Astrocyte (in vitro differentiated cells and primary cell): ENCODE results near the gene AQP12B. TPM values are rescaled to one million over a fixed set of nuclear protein-coding genes. Genes with fewer than 3 reads are reported as not detected.

ENCODE experiments used
- DNase-seq: peaks from one replicate; pipeline ENCODE4 v3.0.0-alpha.2; 2010; ENCODE audit warnings: low read depth
- FAIRE-seq: peaks from 2 replicates; lab custom pipeline; 2011; peaks lifted over from hg19 to GRCh38; lab: Jason Lieb, UNC
- H2AFZ ChIP-seq: 2 replicates; pipeline ENCODE4 v1.6.0; 2012; ENCODE audit warnings: low read depth, low read length, inconsistent platforms
- H3K27ac ChIP-seq: 2 replicates; pipeline ENCODE4 v1.5.1; 2011; ENCODE audit warnings: low read depth, low read length, inconsistent platforms
- H3K27me3 ChIP-seq: 2 replicates; pipeline ENCODE4 v1.6.0; 2011; ENCODE audit warnings: low read length, inconsistent platforms; ENCODE audit not compliant: insufficient read depth
- H3K36me3 ChIP-seq: 2 replicates; pipeline ENCODE4 v1.5.1; 2011; ENCODE audit warnings: low read length, inconsistent platforms; ENCODE audit not compliant: insufficient read depth
- H3K4me1 ChIP-seq: 2 replicates; pipeline ENCODE4 v1.5.1; 2011; ENCODE audit warnings: low read length, inconsistent platforms; ENCODE audit not compliant: insufficient read depth
- H3K4me2 ChIP-seq: 2 replicates; pipeline ENCODE4 v1.6.0; 2012; ENCODE audit warnings: low read length, inconsistent platforms
- H3K4me3 ChIP-seq: 2 replicates; pipeline ENCODE4 v1.5.1; 2011; ENCODE audit warnings: low read depth, mild to moderate bottlenecking, low read length, inconsistent platforms; ENCODE audit not compliant: insufficient read depth
- H3K79me2 ChIP-seq: 2 replicates; pipeline ENCODE4 v1.6.0; 2012; ENCODE audit warnings: mild to moderate bottlenecking, low read length, inconsistent platforms; ENCODE audit not compliant: insufficient read depth
- H3K9ac ChIP-seq: 2 replicates; pipeline ENCODE4 v1.6.0; 2012; ENCODE audit warnings: mild to moderate bottlenecking, low read length, inconsistent platforms
- H3K9me3 ChIP-seq: 2 replicates; pipeline ENCODE4 v1.5.1; 2012; ENCODE audit warnings: low read depth, mild to moderate bottlenecking, low read length, inconsistent platforms; ENCODE audit not compliant: insufficient read depth
- H4K20me1 ChIP-seq: 2 replicates; pipeline ENCODE4 v1.6.0; 2012; ENCODE audit warnings: low read length, inconsistent platforms; ENCODE audit not compliant: insufficient read depth
- H3K27ac Mint-ChIP-seq: one replicate; pipeline ENCODE4 v1.8.0; 2021; ENCODE audit warnings: mild to moderate bottlenecking, mixed read lengths; ENCODE audit not compliant: unreplicated experiment
- H3K27me3 Mint-ChIP-seq: one replicate; pipeline ENCODE4 v1.8.0; 2021; ENCODE audit warnings: low read depth, mixed read lengths; ENCODE audit not compliant: unreplicated experiment
- H3K36me3 Mint-ChIP-seq: one replicate; pipeline ENCODE4 v1.8.0; 2021; ENCODE audit warnings: low read depth, mixed read lengths; ENCODE audit not compliant: unreplicated experiment
- H3K4me1 Mint-ChIP-seq: one replicate; pipeline ENCODE4 v1.8.0; 2021; ENCODE audit warnings: low read depth, mixed read lengths; ENCODE audit not compliant: unreplicated experiment
- H3K4me3 Mint-ChIP-seq: one replicate; pipeline ENCODE4 v1.8.0; 2021; ENCODE audit warnings: mild to moderate bottlenecking, moderate library complexity, mixed read lengths; ENCODE audit not compliant: unreplicated experiment
- H3K9me3 Mint-ChIP-seq: one replicate; pipeline ENCODE4 v1.8.0; 2021; ENCODE audit warnings: mild to moderate bottlenecking, mixed read lengths; ENCODE audit not compliant: unreplicated experiment
- EZH2 ChIP-seq: IDR thresholded peaks from 2 replicates; pipeline ENCODE4 v1.6.1; 2012; ENCODE audit warnings: mild to moderate bottlenecking, low read length, inconsistent platforms; ENCODE audit not compliant: insufficient read depth
- total RNA-seq: library from RNA; stranded (reverse); gene quantifications from 2 replicates; pipeline ENCODE4 v1.2.1, GENCODE V29; 2021
- TF ChIP-seq, protein P1 (sequence below): IDR thresholded peaks from 2 replicates; pipeline ENCODE4 v1.5.1; 2011; ENCODE audit warnings: low read depth, mild to moderate bottlenecking, inconsistent platforms, low read length, moderate library complexity; ENCODE audit not compliant: insufficient read depth

Gene AQP12B
- total RNA-seq, 1 donor from 2014 or later, result not detected

DNA sequence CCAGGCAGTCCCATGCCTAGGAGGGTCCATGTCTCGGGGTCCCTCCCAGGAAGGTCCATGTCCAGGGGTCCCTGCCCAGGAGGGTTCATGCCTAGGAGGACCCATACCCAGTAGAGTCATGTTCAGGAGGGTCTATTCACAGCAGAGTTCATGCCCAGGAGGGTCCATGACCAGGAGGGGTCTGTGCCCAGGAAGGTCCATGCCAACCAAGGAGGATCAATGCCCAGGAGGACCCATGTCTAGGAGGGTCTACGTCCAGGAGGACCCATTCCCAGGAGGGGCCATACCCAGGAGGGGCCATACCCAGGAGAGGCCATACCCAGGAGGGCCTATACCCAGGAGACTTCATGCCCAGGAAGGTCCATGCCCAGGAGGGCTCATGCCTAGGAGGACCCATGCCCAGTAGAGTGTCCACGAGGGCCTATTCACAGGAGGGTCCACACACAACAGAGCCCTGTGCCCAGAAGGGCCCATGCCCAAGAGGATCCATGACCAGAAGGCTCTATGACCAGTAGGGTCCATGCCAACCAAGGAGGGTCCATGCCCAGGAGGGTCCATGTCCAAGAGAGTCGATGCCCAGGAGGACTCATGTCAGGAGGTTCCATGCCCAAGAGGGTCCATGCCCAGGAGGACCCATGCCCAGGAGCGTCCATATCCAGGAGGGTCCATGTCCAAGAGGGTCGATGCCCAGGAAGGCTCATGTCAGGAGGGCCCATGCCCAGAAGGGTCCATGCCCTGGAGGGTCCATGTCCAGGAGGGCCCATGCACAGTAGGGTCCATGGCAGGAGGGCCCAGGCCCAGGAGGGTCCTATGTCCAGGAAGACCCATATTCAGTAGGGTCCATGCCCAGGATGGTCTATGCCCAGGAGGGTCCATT is 47.3 kb downstream of the AQP12B start:
- no peak overlapping the region for H3K4me3 Mint-ChIP-seq
- H3K27ac Mint-ChIP-seq, result no peak overlapping the region
- H3K4me1 Mint-ChIP-seq, result no peaks in the 10 kb centered on the region
- H3K36me3 Mint-ChIP-seq, result peaks cover 3% of the 10 kb centered on the region
- H3K36me3 ChIP-seq, result no peaks in the 10 kb centered on the region
- TF ChIP-seq, protein P1, sequence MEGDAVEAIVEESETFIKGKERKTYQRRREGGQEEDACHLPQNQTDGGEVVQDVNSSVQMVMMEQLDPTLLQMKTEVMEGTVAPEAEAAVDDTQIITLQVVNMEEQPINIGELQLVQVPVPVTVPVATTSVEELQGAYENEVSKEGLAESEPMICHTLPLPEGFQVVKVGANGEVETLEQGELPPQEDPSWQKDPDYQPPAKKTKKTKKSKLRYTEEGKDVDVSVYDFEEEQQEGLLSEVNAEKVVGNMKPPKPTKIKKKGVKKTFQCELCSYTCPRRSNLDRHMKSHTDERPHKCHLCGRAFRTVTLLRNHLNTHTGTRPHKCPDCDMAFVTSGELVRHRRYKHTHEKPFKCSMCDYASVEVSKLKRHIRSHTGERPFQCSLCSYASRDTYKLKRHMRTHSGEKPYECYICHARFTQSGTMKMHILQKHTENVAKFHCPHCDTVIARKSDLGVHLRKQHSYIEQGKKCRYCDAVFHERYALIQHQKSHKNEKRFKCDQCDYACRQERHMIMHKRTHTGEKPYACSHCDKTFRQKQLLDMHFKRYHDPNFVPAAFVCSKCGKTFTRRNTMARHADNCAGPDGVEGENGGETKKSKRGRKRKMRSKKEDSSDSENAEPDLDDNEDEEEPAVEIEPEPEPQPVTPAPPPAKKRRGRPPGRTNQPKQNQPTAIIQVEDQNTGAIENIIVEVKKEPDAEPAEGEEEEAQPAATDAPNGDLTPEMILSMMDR, result no peak
- no peak for TF ChIP-seq EZH2
- H3K4me1 ChIP-seq, result no peaks in the 10 kb centered on the region
- peaks cover 28% of the 10 kb centered on the region for H3K9me3 Mint-ChIP-seq
- no peak overlapping the region for H3K9ac ChIP-seq
- FAIRE-seq, result no peak
- H3K27me3 ChIP-seq, result peaks cover 6% of the 10 kb centered on the region
- H3K4me2 ChIP-seq, result no peak overlapping the region
- H3K79me2 ChIP-seq, result no peaks in the 10 kb centered on the region
- no peak overlapping the region for H3K27ac ChIP-seq
- H3K27me3 Mint-ChIP-seq, result peaks cover 42% of the 10 kb centered on the region
- H4K20me1 ChIP-seq, result no peaks in the 10 kb centered on the region
- DNase-seq, result no peak
- H2AFZ ChIP-seq, result no peak overlapping the region
- no peak overlapping the region for H3K4me3 ChIP-seq
- peaks cover 13% of the 10 kb centered on the region for H3K9me3 ChIP-seq

DNA sequence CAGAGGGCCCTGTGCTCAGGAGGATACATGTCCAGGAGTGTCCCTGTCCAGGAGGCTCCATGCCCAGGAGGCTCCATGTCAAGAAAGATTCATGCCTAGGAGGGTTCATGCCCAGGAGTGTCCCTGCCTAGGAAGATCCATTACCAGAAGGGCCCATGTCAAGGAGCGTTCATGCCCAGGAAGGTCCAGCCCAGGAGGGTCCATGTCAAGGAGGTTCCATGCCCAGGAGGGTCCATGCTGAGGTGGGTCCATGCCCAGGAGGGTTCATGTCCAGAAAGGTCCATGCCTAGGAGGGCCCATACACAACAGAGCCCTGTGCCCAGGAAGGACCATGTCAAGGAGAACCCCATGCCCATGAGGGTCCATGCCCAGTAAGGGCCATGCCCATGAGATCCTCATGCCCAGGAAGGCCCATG is 50.4 kb downstream of the AQP12B start:
- H3K4me3 Mint-ChIP-seq, result no peak overlapping the region

More for the DNA sequence above, 50.4 kb downstream of the AQP12B start:
- Mint-ChIP-seq H3K36me3 (peaks cover 3% of the 10 kb centered on the region), H3K27ac (no peak overlapping the region), H3K9me3 (peaks cover 24% of the 10 kb centered on the region), H3K4me1 (no peaks in the 10 kb centered on the region), H3K27me3 (peaks cover 31% of the 10 kb centered on the region)
- FAIRE-seq, result no peak
- Histone ChIP-seq H3K9me3 (peaks cover 13% of the 10 kb centered on the region), H3K27me3 (no peaks in the 10 kb centered on the region), H3K4me1 (no peaks in the 10 kb centered on the region), H2AFZ (no peak overlapping the region), H3K79me2 (no peaks in the 10 kb centered on the region), H3K36me3 (no peaks in the 10 kb centered on the region), H3K4me2 (no peak overlapping the region), H4K20me1 (no peaks in the 10 kb centered on the region), H3K4me3 (no peak overlapping the region), H3K27ac (no peak overlapping the region), H3K9ac (no peak overlapping the region)
- DNase-seq, result no peak
- TF ChIP-seq, protein P1, result no peak
- TF ChIP-seq EZH2, result no peak
